GM21825 (cell line): ENCODE data around the gene CCR3.

ENCODE experiments used
- ATAC-seq: cut with Tn5 transposase; IDR thresholded peaks from one replicate; pipeline ENCODE4 v1.9.1; 2021; ENCODE audit warnings: mild to moderate bottlenecking, moderate library complexity; ENCODE audit not compliant: unreplicated experiment

CCR3 gene

GRCh38 chr3:46270474-46270873 is 28.2 kb downstream of the CCR3 start:
- ATAC-seq: no peak

DNA sequence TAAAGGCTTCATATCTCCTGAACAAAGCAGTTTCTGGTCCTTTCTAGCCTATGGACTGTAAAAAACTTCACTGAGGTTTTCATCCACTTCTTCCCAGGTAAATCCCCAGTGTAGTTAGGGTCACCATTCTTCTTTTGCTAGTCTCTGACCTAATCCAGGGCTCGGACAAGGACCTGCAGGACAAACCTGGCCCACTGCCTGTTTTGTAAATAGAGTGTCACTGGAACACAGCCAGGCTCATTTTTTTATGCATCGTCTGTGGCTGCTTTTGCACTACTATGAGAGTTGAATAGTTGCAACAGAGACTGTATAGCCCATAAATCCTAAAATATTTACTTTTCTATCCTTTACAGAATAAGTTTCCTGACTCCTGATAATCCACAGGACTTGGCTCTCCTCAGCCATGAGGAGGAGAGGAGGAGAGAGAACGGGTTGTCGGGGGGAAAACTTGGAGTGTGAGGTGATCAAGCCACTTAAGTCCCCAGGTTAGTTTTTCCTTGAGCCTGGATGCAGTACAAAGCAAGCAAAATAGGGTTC is 29.0 kb downstream of the CCR3 start:
- ATAC-seq: no peak

GRCh38 chr3:46272028-46272451 is 29.8 kb downstream of the CCR3 start:
- ATAC-seq: no peak

DNA sequence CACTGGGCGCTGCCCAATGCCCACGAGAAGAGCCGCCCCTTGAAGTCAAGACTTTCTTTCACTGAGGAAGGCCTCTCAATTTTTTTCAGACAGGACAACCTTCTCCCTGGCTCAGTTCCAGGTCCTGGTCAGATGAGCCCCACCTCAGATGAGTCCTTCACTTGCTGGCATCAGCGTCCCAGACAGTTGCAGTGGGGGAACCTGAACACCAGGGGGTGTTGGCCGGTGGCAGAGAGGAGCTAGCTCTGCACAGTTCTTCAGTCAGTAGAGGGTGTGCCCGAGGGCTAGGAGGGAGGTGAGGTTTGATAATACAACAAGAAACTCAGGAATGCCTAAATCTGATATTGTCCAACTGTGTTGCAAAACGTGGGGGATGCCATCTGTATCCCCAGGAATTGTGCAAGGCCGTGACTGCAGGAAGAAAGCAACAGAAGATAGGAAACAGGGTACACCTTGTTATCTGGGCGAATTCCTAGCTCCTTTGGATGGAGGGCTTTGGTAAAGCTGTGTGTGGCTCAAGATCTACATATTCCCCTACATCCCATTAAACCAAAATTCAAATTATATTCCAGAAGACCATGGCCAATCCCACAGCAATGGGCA is 34.3 kb downstream of the CCR3 start:
- peak; percentile 69 for ATAC-seq

DNA sequence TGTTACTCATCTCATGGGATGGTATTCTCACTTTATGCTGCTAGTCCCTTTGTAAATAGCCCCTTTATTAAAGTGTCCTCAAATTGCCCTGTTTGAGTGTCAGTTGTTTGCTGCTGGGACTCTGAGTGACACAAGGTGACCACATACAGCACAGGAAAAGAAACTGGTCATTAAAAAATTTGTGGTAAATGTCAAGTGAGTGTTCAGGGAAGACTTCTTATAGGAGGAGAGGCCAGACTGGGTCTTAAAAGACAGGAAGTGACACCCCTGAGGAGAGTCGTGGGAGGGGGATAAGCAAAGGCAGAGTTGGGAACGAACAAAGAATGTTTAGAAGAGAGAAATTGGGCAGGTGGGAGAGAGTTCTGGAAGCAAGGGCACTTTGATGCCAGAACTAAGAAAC is 35.2 kb downstream of the CCR3 start:
- ATAC-seq: no peak

DNA sequence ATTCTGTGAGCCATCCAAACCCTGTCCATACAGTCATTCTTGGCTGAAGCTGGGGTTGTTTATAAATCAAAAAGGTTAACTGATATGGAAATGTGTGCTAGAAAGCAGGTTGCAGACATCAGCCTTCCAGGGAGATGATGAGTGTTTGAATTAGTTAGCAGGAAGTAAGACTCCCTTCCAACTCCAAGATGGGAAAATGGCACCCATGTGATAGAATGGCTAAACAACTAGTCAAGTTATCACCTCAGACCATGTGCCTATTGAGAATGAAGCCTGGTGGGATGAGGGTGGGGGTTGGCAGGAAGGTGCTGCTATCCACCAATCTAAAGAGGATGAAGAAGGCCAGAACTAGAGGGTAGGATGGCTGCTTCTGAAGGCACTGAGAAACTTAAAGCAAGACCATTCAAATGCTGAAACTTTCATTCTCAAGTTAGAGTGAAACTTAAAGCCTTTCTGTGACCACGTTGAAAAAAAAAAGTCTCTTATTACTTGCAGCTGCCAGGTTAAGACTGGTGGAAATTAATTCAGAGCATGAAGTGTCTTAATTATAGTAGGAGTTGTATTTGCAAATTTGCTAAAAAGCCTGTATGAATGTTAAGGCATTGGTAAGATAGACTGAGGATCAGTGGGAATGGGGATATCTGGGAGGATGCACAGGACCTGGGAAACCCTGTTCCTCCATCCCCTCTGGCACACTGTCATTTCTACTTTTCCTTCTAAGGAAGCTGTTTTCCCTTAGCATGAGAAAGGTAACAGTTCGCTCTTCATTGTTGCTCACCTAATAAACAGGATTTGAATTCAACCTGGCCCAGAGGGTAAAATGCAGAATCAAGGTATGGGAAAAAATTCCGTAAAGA is 36.8 kb downstream of the CCR3 start:
- ATAC-seq: no peak

DNA sequence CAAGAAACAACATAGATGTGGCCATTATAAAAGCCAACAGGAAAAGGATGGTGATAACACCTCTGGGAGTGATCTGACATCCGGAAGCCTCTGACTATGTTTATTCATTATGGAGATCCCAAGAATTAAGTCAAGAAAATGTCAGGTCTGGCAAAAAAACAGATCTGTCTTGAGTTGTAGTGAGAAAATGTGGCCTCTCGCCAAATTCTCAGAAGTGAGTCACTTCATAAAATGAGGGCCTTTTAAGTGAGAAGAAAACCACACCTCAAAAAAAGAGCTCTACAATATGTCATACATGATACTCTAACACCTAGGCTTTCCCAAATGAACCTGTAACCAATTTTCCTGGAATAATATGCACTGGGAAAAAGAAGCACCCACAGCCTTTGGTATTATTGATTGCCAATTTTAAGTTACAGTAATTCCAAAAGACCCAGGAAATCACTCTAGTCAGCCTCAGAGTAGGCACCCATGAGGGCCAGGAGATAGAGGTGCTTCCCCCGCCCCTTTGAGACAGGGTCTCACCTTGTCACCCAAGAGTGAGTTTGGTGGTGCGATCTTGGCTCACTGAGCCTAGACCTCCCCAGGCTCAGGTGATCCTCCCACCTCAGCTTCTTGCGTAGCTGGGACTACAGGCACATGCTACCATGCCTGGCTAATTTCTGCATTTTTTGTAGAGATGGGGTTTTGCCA is 38.0 kb downstream of the CCR3 start:
- ATAC-seq: no peak

DNA sequence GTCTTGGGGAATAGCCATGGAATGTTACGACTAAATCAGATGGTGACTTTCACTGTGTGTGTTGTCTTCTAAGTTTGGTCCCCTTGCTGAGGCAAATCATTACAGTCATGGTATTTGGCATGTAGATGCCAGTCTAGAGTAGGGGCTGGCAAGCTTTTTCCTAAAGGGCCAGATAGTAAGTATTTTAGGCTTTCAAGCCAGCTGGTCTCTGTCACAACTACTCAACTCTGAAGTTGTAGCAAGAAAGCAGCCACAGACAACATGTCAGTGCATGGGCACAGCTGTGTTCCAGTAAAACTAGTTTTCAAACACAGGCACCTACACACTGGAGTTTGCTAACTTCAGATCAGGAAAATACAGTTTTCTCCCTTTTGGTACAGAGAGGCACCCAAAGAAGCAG is 39.3 kb downstream of the CCR3 start:
- ATAC-seq: no peak

GRCh38 chr3:46282041-46282440 is 39.8 kb downstream of the CCR3 start:
- ATAC-seq: no peak

DNA sequence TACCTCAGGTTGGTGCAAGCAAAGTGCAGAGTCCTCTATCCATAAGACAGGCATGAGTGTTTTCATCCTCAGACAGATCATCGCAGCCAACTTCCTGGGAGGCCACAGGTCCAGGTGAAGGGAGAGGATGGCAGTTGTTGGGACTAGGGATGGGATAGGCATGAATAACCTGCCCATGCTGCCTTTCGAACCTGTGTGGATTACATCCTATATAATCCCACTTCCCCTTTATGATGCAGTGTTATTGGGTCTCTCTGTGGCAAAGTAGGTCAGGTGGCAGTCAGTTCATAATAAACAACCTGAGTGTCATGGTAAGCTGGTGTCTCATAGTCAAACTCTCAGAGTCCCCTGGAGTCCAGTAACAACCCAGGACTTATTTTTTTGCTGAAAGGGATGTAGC is 40.4 kb downstream of the CCR3 start:
- no peak for ATAC-seq

DNA sequence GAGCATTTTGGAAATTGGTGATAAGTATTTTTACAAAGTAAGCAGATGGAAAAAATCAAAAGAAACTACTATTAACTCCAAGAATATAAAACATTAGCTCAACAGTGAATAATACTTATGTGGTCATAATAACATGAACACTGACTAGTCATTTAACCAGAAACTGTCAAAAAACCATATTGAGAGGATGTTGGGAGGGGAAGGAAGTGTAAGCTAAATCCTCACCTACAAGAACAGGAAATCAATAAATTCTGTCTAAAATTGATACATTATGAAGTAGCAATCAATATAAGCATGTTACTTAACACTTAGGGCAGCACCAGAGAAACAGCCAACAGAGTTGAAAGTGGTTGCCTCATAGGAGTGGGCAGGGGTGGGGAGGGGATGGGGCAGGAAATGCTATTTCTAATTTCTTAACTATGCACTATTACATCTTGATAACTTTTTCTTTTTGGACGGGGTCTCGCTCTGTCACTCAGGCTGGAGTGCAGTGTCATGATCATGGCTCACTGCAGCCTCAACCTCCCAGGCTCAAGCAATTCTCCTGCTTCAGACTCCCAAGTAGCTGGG is 41.7 kb downstream of the CCR3 start:
- no peak for ATAC-seq

- ATAC-seq: no peak
These were observed 42.9 kb downstream of the CCR3 start for GRCh38 chr3:46284981-46285683.

- ATAC-seq: no peak
These were observed 43.8 kb downstream of the CCR3 start for GRCh38 chr3:46285931-46286619.

- no peak for ATAC-seq
These were observed 44.8 kb downstream of the CCR3 start for GRCh38 chr3:46286947-46287565.

- ATAC-seq: no peak
These were observed 47.3 kb downstream of the CCR3 start for GRCh38 chr3:46289551-46289950.

GRCh38 chr3:46289966-46290365 is 47.7 kb downstream of the CCR3 start:
- no peak for ATAC-seq

DNA sequence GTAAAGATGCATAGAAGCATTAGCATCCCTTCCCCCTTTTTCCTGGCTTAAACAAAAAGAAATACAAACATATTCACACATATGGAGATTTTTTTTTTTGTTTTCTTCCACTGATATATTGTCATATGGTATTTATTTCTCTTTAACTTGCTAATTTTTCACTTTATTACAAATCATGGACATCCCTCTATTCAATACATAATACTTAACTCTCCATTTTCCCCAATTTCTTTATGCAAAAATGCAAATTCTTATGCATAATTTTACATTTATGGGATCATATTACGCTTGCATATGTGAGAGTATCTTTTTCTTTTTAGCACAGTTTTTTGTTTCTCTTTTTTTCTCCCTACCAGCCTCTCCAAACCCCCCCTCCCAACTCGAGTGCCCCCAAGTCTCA is 48.8 kb downstream of the CCR3 start:
- ATAC-seq: no peak

DNA sequence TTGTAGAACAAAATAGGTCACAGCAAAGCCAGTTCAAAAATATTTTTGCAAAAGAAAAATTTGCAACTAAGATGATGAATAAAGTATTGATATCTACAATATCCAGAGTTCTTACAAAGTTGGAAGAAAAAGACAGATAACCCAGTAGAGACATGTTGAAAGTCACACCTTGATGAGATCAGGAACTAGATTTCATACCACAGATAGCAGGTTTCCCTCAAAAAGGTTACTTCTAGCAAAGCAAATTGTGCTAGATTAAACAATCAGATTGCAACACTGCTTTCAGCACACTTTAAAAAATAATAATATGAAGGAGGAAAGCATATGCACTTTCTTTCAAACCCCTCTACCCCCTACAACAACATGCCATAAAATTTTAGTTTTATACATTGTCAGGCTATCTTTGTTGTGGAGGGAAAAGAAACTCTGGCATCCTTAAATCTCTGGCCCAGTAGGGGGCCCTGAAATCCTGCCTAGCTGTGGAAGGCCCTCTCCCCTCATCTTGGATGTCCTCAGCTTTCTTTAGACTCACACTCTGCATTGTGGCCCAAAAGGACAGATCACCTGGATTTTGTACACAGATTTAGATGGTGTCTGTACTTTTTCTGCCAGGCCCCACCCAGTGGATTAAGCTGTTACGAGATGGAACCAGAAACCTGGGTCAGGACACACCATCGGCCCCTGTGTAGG is 50.9 kb downstream of the CCR3 start:
- no peak for ATAC-seq
